ENCODE results near the gene CADPS2.

Gene CADPS2

DNA sequence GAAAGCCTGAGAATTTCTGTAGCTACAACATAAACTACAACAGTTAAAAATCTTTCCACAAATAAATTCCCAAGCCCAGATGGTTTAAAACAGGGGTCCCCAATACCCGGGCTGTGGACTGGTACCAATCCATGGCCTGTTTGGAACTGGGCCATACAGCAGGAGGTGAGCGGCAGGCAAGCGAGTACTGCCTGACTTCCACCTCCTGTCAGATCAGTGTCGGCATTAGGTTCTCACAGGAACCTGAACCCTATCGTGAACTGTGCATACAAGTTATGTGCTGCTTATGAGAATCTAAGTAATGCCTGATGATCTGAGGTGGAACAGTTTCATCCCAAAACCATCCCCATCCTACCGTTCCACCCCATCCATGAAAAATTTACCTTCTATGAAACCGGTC, 421.0 kb downstream of the CADPS2 start:
- TF ChIP-seq, protein P1, sequence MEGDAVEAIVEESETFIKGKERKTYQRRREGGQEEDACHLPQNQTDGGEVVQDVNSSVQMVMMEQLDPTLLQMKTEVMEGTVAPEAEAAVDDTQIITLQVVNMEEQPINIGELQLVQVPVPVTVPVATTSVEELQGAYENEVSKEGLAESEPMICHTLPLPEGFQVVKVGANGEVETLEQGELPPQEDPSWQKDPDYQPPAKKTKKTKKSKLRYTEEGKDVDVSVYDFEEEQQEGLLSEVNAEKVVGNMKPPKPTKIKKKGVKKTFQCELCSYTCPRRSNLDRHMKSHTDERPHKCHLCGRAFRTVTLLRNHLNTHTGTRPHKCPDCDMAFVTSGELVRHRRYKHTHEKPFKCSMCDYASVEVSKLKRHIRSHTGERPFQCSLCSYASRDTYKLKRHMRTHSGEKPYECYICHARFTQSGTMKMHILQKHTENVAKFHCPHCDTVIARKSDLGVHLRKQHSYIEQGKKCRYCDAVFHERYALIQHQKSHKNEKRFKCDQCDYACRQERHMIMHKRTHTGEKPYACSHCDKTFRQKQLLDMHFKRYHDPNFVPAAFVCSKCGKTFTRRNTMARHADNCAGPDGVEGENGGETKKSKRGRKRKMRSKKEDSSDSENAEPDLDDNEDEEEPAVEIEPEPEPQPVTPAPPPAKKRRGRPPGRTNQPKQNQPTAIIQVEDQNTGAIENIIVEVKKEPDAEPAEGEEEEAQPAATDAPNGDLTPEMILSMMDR (IDR thresholded peaks at IDR 0.05; ENCODE audit: borderline replicate concordance, control extremely low read depth, extremely low read depth, insufficient read depth, missing control alignments): no peak
- in situ Hi-C loops (cut with MboI; ENCODE audit: low sequenced_read_pairs, unreplicated experiment): no loop called here
- DNase-seq (ENCODE audit: low spot score): no peak

DNA sequence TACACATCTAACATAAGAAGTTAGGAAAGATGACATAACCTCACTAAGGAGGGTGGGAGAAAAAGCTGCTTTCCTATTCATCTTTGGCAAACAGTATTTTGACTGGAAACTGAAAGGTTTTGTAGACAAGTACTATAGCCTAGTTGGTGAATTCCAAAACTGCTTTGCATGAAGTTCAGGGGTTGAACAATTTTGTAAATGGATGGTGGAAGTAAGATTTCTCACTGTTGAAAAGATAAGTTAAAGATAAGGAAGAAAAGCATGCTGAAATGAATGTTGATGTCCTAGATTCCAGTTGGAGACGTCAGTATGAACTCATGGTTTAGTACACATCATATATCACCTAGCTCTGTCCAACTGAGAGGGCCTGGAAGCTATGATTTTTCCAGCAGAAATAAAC, 422.6 kb downstream of the CADPS2 start:
- TF ChIP-seq, protein P1 (IDR thresholded peaks at IDR 0.05; ENCODE audit: borderline replicate concordance, control extremely low read depth, extremely low read depth, insufficient read depth, missing control alignments): no peak
- in situ Hi-C loops (cut with MboI; ENCODE audit: low sequenced_read_pairs, unreplicated experiment): no loop called here
- DNase-seq (ENCODE audit: low spot score): no peak

DNA sequence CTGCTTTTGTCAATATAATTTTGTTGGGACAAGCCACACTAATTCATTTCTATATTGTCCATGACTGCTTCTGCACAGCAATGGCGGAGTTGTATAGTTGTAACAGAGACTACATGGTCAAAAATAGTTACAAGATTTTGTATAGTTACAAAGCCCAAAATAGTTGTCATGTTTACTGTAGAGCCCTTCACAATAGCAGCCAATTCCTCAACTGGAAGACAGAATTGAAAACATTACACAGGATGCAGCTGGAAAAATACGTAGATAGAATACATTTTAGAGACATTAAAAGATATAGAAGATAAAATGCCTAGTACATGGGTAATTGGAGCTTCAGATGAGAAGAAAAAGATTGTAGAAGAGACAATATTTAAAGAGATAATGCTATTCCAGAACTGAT, 425.3 kb downstream of the CADPS2 start:
- no peak for DNase-seq (ENCODE audit: low spot score)
- in situ Hi-C loops (cut with MboI; ENCODE audit: low sequenced_read_pairs, unreplicated experiment): no loop called here
- TF ChIP-seq, protein P1 (IDR thresholded peaks at IDR 0.05; ENCODE audit: borderline replicate concordance, control extremely low read depth, extremely low read depth, insufficient read depth, missing control alignments): no peak

DNA sequence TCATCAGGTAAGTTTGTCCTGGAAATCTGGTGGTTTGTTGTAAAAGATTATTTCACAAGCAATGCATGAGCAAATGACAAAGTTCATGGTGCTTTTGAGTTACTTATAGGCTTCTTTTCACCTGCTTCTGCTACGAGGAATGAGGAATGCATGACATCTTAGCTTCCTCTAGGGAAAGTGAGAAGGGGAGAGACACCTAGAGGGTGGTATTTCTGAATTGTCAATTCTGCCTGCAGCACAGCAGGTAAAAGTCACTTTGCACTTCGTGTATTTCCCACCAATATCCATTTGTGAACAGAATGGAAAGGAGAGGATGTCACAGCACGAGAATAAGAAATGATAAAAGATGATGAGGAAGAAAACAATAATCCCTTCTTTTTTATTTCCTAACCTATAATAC, 428.3 kb downstream of the CADPS2 start:
- in situ Hi-C loops (cut with MboI; ENCODE audit: low sequenced_read_pairs, unreplicated experiment): no loop called here
- TF ChIP-seq, protein P1 (IDR thresholded peaks at IDR 0.05; ENCODE audit: borderline replicate concordance, control extremely low read depth, extremely low read depth, insufficient read depth, missing control alignments): no peak
- no peak for DNase-seq (ENCODE audit: low spot score)

DNA sequence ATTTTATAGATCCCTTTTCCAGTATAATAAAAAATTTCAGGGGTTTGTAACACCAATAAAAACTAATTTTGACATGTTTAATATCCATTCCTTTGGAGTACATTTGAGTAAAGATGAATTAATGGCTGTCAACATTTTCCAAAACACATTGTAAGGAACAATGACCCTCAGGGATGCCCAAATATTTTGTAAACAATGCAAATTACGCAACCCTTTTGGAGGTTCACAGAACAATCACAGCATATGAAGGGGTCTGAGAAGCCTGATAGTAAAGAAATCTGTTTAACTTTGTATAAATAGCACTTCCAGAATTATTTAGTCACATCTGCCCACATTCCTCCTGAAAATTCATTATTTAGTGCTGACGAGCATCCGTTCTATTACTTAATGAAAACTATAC, 428.9 kb downstream of the CADPS2 start:
- TF ChIP-seq, protein P1 (IDR thresholded peaks at IDR 0.05; ENCODE audit: borderline replicate concordance, control extremely low read depth, extremely low read depth, insufficient read depth, missing control alignments): no peak
- in situ Hi-C loops (cut with MboI; ENCODE audit: low sequenced_read_pairs, unreplicated experiment): no loop called here
- DNase-seq (ENCODE audit: low spot score): no peak

DNA sequence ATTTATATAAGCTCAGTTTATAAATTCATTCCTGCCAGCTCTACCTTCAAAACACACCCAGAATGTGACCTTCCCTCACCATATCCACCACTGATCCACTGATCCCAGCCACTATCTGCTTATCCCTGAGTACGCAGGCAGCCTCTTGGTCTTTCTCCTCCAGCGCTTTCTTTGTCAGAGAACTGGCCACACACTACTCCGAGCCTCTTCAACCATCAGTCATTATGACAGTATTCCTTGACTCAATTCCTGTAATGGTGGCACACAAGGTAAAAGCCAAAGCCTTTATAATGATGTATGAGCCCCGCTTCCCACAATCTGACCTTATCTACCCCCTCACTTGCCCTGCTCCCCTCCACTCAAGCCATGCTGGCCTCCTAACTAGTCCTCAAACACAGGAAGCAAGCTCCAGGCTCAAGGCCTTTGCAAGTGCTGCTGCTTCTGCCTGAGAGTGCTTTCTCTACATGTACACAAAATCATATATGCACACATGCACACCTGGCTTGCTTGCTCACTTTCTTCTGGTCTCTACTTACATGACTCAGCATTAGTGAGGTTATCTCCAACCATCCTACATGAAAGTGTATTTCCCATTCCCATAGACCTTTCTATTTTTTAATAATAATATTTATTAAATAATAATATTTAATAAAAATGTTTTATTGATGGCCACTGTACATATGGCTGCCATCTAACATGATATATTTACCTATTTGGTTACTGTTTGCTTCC, 431.3 kb downstream of the CADPS2 start:
- in situ Hi-C loops (cut with MboI; ENCODE audit: low sequenced_read_pairs, unreplicated experiment): no loop called here
- no peak for DNase-seq (ENCODE audit: low spot score)
- TF ChIP-seq, protein P1 (IDR thresholded peaks at IDR 0.05; ENCODE audit: borderline replicate concordance, control extremely low read depth, extremely low read depth, insufficient read depth, missing control alignments): no peak
